Muscle of arm (tissue), 12 donors: Measurements from ENCODE around the gene SYT8. TPM values are rescaled to one million over a fixed set of nuclear protein-coding genes. Genes with fewer than 3 reads are reported as not detected.
A peak's percentile ranks its signal among the peaks of the same experiment; 100 is the strongest.

Source experiments
- DNase-seq: peaks from one replicate; pipeline ENCODE4 v3.0.0-alpha.2; 2013
- polyA plus RNA-seq, 12 donors: library from polyadenylated mRNA; unstranded; fragments of 120-200 nt; gene quantifications; one replicate each; pipeline ENCODE4 v1.2.1, GENCODE V29; 2013; ENCODE audit not compliant: insufficient read length in 12 of 12

SYT8 gene
- polyA plus RNA-seq, 12 donors = 0.20 to 4.9 (median 0.62) TPM; not detected in 2

DNA sequence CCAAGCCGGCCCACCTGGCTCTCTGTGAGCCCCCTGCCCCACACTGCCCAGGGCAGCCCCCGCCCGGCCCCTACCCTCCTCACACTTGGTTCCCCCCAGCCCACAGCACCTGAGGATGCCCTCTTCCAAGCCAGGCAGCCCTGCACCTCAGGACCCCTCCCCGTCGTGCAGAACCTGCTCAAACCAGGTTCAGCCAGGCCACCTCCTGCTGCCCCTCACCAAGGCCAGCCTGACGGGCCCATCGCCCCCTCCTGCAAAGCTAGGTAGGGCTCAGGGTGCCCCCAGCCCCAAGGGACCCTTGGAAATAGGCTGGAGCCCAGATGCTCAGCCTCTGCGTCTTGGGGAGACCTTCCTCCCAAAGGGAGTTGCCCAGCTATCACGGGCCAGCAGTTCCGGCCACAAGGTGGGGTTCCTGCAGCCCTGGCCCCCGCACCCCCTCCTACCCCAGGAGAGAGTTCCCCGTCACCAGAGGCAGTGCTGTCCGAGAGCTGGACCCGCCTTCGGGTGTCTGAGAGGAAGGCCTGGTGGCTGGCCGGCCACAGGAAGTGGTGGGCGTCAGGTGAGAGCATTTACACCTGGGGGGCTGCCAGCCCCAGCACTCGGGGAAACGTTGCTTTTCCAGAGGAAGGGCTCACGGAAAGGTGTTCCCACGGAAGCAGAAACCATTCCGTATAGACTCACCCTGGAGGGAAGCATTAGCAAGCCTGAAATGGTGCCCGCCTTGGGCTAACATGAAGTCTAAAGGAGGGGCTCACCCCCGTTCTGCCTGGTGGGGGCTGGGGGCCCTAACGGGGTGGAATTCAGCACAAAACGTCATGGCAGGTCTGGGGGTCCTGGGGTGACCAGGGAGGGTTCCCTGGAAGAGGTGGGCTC lies 3.2 kb upstream of the SYT8 start:
- no peak for DNase-seq

DNA sequence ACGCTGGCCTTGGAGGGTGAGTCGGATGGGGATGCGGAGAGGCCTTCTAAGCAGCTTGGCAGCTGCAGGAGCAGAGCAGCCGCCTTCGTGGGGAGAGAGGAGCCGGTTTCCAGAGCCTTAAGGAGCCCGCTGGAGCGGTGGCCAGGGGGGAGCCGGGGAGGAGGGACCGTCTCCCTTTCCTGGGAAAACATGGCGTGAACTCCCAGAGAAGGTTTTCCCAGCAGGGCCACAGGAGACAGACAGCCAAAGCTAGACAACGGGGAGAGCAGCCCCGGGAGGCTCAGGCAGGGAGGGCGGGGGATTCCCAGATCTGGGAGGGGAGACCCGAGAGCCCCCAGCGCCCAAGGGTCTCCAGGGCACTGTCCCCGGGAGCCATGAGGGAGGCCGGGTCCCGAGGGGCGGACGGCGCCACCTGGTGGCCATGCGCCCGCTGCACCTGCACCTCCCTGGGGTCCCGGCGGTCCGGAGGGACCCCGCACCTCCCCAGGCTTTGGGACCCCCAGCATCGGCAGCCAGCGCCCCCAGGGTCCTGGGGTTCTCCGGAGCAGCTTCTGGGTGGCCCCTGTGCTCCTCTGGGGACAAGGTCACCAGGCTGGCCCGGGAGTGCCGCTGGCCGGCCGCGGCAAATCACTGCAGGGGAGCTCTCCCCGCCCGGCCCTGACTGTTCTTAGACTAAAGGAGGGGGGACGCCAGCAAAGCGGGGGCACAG lies 2.4 kb upstream of the SYT8 start:
- no peak for DNase-seq

DNA sequence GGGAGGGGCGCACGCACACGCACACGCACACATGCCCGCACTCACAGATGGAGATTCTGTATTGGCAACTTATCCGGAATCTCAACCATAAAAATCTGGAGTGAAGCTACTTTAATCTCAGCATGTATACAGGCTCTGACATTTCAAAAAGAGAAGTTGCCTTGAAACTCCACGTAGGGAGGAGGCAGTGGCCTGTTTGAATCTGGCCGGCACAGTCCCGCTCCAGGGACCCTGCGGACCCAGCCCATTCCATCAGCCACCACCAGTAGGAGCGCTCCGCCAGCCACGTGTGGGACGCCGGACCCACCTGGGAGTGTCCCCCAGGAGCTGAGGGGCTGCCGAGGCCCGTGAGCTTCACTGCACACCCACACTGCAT lies 1.9 kb upstream of the SYT8 start:
- DNase-seq = no peak

DNA sequence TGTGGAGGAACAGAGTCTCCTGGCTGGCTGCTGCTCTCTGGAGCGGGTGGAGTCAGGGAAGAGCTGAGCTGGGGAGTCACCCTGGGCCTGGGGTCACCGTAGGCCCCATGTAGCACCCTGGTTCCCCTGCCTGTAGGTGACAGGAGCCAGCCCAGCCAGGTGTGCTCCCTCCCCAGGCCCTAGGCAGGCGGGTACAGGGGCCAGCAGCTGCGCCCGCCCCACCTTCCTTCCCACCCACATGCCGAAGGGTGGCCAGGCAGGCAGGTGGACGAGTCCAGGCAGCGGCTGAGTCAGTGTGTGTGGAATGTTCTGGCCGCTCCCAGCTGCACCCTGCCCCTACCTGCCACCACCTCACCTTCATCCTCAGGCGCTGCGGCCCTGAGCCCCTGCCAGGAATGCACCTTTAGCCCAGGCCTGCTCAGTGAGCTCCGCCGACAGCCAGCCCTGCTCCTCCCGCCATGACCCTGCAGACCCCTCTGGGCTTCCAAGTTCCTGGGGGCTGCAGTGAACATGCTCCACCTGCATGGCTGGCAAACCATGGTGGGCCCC lies 654 bp upstream of the SYT8 start:
- no peak for DNase-seq

DNA sequence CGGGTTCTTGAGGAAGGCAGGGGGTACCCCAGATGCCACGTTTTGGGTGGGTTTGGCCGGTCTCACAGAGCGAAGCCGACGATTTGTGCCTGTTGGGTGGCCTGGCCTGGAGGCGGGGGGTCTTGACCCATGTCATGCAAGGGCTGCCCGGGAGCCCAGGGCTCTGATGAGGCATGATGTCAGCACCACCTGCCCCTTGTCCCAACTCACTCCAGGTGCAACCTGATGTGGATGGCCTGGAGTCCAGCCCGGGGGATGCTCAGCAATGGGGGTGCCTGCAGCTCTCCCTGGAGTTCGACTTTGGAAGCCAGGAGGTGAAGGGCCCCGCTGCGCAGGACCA lies 851 bp downstream of the SYT8 start:
- DNase-seq = no peak

DNA sequence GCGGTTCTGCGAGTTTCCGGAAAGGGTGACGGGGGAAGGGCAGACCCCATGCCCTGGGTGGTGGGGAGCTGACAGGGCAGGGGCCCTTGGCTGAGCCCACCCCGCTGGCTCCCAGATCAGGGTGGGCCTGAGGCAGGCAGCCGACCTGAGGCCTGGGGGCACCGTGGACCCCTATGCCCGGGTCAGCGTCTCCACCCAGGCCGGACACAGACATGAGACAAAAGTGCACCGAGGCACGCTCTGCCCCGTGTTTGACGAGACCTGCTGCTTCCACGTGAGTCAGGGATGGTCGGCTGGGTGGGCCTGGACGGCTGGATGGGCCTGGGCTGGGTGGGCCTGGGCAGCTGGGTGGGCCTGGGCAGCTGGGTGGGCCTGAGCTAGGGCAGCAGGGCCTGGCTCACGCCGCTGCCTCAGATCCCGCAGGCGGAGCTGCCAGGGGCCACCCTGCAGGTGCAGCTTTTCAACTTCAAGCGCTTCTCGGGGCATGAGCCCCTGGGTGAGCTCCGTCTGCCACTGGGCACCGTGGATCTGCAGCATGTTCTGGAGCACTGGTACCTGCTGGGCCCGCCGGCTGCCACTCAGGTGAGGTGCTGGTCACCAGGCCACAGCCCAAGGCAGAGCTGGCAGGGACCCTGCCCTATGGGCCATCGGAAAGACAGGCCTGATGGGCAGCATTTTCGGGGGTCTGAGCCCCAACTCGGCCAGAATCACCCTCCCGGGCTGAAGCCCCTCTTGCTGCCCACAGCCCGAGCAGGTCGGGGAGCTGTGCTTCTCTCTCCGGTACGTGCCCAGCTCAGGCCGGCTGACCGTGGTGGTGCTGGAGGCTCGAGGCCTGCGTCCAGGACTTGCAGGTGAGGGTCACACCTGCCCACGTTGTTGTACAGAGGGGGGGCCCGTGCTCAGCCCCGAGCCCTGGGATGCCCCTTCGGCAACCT lies 1.5 kb downstream of the SYT8 start:
- no peak for DNase-seq

DNA sequence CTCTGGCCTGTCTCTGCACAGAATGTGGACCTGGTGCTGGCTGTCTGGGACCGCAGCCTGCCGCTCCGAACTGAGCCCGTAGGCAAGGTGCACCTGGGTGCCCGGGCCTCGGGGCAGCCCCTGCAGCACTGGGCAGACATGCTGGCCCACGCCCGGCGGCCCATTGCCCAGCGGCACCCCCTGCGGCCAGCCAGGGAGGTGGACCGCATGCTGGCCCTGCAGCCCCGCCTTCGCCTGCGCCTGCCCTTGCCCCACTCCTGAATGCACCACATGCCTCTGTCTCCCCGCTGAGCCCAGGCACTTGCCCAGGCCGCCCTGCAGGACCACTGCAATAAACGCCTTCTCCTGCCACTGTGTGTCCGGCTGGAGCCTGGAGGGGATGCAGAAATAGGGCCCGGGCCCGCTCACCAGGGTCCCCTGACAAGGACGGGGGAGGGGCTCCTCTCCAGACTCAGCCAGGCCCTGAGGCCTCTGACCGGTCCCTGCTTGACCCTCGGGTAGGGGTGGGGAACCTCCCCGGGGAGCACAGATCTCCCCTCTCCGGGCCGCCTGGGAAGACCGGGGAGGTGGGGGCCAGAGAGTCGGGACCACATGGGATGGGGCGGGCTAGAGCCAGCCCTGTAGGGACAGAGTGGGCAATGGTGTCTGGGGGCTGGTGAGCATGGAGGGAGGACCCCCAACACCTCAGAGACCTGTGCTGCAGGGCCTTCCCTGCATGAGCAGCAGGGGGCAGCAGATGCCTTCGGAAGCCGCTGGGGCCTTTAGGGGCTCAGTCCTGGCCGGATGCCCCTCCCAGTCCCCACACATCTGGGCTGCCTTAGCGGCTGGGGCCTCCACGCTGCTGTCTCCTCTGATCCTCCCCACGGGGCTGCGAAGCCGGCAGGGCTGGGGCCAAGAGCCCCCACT lies 2.6 kb downstream of the SYT8 start:
- DNase-seq = peak; percentile 86

DNA sequence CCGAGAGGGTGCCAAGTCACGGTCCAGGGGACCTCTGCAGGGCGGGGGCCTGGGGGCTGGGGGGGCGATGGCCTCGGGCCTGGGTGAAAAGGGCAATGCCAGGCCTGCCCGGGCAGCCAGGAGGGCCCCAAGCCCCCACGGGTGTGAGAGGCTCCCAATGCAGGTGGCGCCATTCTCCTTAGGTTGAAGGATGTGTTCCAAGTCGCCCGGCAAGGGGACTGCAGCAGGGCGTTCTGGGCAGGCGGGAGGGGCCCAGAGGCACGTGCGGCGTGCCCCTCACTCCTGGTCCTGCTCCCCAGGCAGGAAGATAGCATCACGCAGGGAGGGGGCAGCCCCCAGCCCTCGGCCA lies 3.3 kb downstream of the SYT8 start:
- no peak for DNase-seq

DNA sequence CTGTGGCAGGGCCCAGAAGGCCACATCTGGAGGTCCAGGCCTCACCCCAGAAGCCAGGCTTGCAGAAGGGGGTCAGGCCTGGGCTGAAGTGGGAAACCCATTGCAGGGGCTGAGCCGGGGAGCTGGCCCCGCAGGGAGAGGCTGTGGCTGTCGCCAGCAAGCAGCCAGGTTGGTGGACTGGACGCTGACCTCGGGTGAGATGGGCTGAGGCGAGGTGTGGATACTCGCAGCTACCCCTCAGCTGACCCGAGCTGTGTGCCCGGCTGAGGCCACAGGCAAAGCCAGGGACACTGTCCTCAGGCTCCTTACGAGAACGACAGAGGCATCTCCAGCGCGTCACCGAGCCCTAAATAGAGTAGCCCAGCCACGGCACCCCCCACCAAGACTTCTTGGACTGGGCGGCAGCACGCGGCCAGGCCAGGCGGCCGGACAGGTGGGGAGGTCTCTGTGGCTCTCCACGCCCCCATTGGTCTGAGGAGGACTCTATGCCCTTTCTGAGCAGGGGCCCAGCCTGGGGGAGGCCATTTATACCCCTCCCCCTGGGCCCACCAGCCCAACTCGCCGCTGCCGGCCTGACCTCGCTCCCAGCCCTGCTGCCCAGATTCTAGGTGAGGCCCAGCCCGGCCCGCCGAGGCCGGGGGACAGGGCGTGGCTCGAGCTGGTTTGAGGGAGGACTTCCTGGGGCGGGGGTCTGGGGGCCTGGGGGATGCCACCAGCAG lies 3.8 kb downstream of the SYT8 start, which contains the start of gene TNNI2:
Gene TNNI2 (plus strand): TSS at position 556 of the 719 bp plus-strand sequence. CDS start 716 bp downstream, outside the sequence.
- no peak for DNase-seq

DNA sequence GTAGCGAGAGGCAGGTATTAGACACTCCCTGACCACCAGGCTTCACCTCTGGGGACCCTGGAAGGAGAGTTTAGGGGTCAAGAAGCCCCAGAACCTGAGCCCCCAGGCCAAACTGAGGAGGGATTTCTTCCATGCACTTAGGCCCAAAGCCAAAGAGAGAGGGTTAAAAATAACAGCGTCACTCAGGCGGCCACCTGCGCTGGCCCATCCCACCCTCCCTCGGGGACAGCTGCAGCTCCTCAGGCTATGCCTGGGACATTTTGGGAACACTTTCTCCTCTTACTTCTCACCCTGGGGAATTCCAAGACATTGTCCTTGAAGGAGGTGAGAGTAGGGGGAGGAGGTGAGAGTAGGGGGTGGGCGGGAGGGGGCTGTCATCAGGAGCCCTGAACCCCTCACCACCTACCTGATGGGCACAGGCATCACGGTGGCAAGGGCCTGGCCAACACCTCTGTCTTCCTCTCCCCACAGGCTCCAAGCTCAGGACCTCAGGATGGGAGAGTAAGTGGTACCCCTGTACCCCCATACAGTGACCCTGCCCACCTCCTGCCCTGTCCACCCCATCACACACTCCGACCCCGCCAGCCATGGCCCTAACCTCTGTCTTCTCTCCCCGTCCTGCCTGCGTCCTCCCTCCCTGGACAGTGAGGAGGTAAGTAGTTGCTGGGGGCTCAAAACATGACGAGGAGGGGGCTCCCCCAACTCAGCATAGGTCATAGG lies 4.6 kb downstream of the SYT8 start:
- DNase-seq = no peak

DNA sequence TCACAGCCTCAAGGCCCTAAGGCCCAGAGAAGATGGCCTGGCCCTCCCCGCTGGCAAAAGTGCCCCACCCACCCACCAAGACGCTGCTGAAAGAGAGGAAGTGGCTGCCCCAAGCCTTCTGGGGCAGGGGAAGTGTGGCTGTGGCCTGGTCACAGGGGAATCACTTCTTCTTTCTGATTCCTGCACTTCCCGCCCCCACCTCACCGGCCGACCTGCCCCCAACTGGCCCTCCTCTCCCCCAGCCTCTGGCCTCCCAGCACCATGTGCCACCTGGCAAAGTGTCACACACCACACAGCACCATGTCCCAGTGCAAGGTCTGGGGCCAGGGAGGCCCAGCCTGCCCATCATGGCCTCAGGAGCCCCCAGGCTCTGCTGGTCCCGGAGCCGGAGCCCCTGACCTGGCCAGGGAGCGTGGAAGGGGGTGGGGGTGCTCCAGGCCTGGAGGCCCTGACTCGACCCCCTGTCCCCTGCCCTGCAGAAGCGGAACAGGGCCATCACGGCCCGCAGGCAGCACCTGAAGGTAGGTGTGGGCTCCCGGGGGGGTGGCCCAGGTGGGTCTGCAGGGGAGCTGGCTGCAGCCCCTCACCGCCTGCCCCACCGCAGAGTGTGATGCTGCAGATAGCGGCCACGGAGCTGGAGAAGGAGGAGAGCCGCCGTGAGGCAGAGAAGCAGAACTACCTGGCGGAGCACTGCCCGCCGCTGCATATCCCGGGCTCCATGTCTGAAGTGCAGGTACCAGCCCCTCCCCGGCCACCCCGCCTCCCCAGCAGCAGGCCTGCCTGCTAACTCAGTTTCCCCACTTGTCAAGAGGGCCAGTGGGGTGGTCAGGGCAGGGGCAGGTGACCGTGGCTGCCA lies 5.4 kb downstream of the SYT8 start:
- no peak for DNase-seq

DNA sequence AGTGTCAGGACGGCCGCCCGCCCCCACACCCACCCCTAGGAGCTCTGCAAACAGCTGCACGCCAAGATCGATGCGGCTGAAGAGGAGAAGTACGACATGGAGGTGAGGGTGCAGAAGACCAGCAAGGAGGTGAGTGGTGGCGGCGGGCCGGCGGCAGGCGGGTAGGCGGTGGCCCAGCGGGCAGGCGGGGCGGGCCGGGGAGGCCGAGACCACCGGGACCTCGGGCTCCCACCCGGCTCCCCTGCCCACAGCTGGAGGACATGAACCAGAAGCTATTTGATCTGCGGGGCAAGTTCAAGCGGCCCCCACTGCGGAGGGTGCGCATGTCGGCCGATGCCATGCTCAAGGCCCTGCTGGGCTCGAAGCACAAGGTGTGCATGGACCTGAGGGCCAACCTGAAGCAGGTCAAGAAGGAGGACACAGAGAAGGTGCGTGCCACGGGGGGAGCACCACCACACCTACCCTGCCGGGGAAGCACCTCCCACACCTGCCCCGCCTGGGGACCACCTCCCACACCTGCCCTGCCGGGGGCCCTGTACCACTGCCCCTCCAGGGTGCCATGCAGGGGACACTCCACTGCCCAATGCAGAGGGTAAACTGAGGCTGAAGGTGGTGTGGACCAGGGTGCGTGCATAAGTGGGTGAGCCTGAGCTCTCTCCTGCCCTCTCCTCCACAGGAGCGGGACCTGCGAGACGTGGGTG lies 6.1 kb downstream of the SYT8 start:
- DNase-seq = no peak

DNA sequence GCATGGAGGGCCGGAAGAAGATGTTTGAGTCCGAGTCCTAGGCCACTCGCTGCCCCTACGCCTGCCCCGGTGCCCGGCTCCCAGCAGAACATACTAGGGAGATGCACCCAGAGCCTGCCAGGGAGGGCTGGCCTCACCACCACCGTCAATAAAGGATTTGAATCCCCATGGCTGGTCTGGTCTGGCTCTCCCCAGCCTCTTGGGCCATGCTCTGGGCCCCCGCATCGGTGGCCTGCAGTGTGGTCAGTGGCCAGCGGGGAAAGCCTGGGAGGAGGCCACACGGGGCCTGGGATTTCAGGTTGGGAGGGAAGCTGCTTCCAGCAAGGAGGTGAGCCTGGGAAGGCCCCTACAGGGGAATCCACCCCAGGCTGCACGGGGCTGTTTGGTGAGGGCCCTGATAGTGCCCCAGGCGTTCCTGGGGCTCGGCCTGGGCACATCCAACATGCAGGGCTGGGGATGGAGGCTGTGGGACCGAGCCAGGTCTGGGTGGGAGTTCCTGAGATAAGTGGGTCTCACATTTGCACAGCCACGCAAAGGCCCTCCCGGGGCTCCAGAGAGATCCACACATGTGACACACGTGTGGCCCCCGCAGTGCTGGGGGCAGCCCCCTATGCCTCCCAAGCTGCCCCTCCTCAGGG lies 6.8 kb downstream of the SYT8 start:
- no peak for DNase-seq

DNA sequence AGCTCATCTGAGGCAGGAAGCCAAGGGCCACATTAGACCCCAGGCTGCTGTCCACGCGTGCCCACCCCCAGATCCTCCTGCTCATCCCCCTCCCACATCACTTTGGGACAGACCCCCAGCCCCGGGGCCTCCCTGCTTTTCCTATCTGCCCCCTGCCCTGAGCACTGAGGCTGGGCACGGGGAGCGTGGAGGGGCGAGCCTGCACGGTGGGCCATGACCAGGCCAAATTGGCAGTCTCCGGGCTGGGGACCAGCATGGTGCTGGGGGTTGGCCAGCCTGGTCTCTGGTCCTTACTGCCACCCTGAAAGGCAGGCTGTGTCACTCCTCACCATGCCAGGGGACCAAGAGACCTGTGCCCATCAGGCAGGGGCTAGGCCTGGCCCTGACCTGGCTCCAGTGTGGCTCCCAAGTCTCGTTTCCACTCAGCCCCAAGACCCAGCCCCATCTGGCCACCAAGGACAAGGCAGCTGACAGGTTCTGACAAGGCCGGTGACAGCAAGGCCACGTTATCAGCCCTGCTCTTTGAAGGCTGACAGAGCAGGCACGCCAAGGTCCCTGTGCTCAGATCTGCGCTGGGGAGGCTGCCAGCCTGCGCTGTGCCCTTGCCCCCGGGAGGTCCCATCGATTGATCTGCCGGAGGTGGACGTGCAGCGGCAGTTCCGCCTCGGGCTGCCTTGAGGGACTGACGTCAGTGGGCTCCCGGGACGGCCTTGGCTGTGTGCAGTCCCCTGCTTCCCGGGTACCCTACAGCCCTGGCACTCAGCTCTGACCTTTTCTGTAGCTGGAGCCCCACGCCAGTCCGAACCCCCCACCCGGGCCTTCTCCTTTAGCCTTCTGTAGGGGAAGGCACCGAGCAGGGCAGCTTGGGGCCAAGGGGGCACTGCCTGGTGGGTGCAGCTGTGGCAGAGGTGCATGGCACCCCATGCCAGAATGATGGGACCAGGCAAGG lies 7.6 kb downstream of the SYT8 start:
- no peak for DNase-seq

DNA sequence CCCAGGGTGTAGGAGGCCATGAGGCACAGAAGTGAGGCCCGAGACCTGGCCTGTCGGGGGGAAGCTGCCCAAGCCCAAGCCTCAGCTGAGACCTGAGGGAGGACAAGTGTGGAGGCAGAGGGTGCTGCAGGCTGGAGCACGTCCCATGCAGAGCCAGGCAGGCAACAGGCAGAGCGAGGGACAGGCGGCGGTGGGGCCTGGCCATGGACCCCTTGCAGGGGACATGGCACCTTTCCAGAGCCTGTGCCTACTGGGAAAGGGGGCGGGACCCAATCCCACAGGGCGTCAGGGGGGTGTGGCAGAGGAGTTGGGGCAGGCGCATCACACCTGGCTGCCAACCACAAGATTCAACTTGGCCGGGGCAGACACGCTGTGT lies 8.3 kb downstream of the SYT8 start:
- no peak for DNase-seq

DNA sequence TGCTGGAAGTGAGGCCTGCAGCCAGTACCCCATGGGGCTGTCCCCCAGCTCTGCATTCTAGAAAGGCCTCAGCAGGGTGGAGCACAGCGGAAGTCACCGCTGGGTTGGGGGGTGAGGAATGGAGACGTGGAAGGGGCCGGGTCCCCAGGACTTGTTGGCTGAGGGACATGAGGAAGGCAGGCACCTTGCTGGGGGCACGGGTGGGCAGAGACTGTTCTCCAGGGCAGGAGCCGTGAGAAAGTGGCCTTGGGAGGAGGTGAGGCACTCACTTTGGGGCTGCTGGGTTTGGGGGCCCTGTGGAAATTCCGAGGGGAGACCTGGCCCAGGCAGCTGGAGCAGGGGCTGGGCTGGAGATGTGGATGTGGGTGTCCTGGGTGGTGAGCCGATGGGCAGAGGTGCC lies 9.0 kb downstream of the SYT8 start:
- DNase-seq = no peak
